Measurements from ENCODE around the gene NEU4.
"Not testable (repeated sequence)": the region's sequence is repeated elsewhere in the genome, so short reads cannot be mapped to it uniquely, and the experiment has no call there.

NEU4 gene

DNA sequence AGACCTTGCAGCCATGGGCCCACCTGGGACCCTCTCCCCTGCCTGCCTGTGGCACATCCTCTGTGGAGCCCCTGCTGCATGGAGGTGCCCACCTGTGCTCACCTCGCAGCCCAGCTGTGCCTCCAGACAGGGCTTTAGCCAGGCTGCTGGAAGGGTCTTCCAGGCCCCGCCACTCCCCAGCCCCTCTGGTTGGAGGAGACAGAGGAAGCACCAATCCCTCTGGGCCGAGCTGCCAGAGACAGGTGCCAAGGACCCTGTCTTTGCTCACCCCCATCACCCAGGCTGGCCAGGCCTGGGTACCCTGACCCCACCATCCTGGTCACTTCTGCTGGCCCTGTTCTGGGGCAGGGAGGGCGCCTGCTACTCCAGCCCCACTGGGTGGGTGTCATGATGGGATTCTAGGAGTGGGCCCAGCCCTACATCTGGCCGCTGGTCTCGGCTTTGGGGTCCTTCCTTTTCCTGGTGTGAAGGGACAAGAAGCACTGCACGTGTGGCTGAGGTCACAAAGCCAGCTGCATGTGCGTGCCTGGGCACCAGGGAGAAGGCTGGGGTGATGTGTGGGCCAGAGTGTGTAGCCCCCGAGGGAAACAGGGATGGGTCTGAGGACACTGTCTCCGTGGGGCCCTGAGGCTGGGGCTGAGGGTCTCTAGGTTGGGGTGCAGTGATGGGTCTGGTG, 9.3 kb upstream of the NEU4 start:
- DNase-seq: no peak

- DNase-seq: not testable (repeated sequence)
Observed at GRCh38 chr2:241800198-241800903, 8.6 kb upstream of the NEU4 start.

DNA sequence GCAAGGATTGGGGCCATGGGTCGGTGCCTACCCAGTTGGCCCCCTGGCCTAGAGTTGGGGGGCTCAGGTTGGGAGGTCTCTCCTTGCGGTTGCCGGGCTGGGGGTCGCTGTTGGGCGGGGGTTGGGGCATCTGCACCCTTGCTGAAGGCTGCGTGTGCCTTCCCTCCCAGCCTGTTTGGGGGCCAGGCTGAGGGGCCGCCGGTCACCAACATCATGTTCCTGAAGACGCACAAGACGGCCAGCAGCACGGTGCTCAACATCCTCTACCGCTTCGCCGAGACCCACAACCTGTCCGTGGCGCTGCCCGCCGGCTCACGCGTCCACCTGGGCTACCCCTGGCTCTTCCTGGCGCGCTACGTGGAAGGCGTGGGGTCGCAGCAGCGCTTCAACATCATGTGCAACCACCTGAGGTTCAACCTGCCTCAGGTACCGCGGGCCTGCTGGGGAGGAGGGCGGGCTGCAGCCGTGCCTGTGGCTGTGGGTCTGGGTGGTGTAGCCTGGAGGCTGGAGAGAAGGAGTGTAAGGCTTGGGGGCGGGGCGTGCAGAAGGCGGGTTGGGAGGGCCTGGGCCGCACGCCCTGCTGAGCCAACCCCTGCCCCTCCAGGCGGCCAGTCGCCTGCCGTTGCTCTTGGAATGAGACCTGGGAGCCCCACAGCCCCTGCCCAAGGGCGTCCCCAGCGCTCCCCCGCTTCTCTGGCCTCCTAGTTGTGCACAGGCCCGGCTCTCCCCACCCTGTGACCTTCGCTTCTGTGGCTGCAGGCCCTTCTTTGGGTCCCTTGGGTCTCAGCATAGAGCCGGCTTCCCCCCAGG, 7.2 kb upstream of the NEU4 start:
- no peak for DNase-seq

- no peak for DNase-seq
Observed at GRCh38 chr2:241802421-241803318, 6.3 kb upstream of the NEU4 start.

DNA sequence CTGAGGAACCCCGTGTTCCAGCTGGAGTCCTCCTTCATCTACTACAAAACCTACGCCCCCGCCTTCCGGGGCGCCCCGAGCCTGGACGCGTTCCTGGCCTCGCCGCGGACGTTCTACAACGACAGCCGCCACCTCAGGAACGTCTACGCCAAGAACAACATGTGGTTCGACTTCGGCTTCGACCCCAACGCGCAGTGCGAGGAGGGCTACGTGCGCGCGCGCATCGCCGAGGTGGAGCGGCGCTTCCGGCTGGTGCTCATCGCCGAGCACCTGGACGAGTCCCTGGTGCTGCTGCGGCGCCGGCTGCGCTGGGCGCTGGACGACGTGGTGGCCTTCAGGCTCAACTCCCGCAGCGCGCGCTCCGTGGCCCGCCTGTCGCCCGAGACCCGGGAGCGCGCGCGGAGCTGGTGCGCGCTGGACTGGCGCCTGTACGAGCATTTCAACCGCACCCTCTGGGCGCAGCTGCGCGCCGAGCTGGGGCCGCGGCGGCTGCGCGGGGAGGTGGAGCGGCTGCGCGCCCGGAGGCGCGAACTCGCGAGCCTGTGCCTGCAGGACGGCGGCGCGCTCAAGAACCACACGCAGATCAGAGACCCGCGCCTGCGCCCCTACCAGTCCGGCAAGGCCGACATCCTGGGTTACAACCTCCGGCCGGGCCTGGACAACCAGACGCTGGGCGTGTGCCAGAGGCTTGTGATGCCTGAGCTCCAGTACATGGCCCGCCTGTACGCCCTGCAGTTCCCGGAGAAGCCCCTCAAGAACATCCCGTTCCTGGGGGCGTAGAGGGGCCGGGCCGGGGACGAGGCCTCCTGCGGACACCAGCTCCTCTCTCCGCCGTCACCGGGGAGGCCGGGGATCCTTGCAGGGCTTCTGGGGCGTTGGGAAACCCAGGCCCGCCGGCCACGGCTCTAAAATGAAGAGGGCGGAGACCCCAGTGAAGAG, 5.3 kb upstream of the NEU4 start:
- peak; percentile 35 to 65 (median 39) for DNase-seq

DNA sequence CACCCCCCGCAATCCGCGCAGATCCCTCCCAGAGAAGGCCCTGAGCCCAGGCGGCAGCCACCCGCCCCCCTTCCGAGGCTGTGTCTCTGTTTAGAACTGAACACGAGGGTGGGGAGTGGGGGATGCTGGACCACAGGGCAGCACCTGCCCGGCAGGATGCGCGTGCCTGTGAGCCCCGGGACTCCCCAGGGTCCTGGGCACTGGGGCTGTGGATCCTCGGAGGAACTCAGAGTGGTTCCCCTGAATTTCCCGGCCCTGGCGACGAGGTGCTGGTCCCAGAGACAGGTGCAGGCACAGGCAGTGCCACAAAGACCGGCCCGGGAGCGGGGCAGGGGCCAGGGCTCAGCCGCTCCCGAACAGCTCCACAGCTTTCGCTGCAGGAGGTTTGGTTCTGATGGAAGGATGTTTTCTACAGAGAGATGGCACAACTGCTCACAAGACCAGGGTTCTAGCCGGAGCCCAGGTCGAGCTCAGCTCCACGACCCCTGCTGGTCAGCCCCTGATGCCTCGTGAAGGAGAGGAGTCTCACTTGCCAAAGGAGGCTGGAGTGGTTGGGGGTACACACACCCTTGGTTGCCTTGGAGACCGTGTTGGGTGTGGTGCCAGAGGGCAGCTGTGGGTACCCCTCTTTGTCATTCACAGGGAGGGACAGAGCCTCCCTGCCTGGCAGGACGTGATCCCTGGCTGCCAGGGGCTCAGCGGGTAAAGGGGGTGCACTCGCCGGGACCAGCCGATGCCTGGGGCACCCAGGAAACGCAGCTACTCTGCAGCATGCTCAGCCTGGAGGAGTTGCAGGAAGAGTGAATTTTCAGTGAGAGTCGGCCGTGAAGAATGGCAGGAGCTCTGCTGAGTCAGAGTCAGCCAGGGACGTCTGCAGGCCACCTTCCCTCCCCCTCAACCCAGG, 4.4 kb upstream of the NEU4 start:
- peak; percentile 34 to 65 (median 38) for DNase-seq

GRCh38 chr2:241806217-241806616, 2.8 kb upstream of the NEU4 start:
- DNase-seq: not testable (repeated sequence)

DNA sequence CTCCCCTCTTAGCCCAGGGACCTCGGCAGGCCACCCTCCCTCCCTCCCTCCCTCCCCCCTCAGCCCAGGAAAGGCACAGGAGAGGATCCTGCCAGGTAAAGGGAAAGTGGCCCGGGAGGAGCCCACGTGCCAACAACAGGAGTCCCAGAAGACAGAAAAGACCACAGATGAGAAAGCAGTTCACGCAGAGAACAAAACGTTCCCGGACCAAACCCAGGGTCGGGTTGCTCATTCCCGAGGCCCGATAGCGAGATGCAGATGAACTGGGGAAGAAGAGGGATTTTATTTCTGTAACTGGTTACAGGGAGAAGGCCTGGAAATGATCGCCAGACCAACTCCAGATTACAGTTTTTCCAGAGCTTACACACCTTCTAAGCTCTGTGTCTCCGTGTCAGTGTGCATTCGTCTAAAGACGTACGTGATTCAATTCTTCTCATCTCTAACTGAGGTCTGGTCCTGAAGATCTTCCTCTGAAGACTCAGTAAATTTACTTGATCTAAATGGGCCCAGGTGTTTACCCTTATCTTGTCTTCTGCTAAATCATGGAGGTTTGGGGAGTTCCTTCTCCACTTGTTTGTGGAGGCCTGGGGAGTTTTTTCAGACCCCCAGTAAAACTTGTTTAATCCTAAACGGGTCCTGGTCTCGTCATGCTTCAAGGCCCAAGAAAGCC, 807 bp upstream of the NEU4 start:
- DNase-seq: no peak

- DNase-seq: no peak
Observed at GRCh38 chr2:241809383-241810306, 652 bp downstream of the NEU4 start.

GRCh38 chr2:241810307-241811200, 1.6 kb downstream of the NEU4 start:
- no peak for DNase-seq

- no peak for DNase-seq
Observed at GRCh38 chr2:241811201-241811951, 2.4 kb downstream of the NEU4 start.

DNA sequence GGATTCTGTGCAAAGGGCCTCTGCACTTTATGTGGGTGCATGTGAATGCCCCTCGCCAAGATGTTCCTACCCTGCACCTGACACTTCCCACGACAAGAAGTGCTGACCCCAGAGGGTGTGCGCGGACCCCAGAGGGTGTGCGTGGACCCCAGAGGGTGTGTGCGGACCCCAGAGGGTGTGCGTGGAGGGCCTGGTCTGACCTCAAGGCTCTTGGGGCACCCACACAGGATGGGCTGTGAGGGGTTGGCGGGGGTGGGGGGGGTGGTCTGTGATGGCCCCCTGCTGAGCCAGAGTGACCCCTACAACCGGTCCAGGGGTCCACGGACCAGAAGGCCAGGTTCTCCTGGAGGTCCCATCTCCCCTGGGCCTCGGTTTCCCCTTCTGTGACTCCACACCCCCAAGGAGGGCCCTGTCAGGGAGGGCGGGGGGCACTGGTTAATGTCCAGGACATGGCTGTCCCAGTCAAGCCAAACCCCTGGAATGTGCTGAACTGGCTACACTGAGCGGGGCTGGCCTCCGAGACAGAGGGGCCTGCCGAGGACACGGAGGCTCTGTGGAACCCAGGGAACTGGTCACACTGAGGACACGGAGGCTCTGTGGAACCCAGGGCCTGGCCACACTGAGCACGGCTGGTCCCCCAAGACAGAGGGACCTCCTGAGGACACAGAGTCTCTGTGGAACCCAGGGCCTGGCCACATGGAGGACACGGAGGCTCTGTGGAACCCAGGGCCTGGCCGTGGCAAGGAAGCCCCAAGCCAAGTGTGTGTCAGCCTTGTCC, 3.1 kb downstream of the NEU4 start:
- no peak for DNase-seq

- DNase-seq: no peak
Observed at GRCh38 chr2:241812730-241813643, 4.0 kb downstream of the NEU4 start.

- peak; percentile 36 to 84 (median 74) for DNase-seq
Observed at GRCh38 chr2:241813644-241814392, 4.8 kb downstream of the NEU4 start.

Measured in suppressor macrophage (primary cell).